Spleen (tissue), 11 donors: ENCODE data around the gene HERC6. TPM values are rescaled to one million over a fixed set of nuclear protein-coding genes. Genes with fewer than 3 reads are reported as not detected.

Experiments used
- DNase-seq: peaks from one replicate; pipeline ENCODE4 v3.0.0-alpha.2; 2020
- H3K27ac ChIP-seq, 8 donors: fragments of 200-600 bp; sonication (generic) in 7 of 8; 1 replicate in 4 of 8; 2 replicates in 4 of 8; pipeline versions ENCODE4 v1.5.0 to v1.8.0; 2016 to 2021; ENCODE audit warnings: inconsistent platforms in 4 of 8, mild to moderate bottlenecking in 4 of 8, moderate library complexity in 1 of 8
- H3K27me3 ChIP-seq, 7 donors: fragments of 200-600 bp; sonication (generic) in 6 of 7; replicated peaks in 1 of 7; 1 replicate in 4 of 7; 2 replicates in 3 of 7; pipeline versions ENCODE4 v1.5.0 to v1.8.0; 2016 to 2021; ENCODE audit warnings: inconsistent platforms in 3 of 7, mild to moderate bottlenecking in 1 of 7
- H3K36me3 ChIP-seq, 6 donors: fragments of 200-600 bp; sonication (generic) in 5 of 6; 1 replicate in 4 of 6; 2 replicates in 2 of 6; pipeline versions ENCODE4 v1.5.0 to v1.8.0; 2016 to 2021; ENCODE audit warnings: inconsistent platforms in 2 of 6
- H3K4me1 ChIP-seq, 6 donors: fragments of 200-600 bp; sonication (generic) in 5 of 6; 1 replicate in 3 of 6; 2 replicates in 3 of 6; pipeline versions ENCODE4 v1.5.0 to v1.8.0; 2016 to 2021; ENCODE audit warnings: inconsistent platforms in 3 of 6
- H3K4me3 ChIP-seq, 8 donors: fragments of 200-600 bp; sonication (generic) in 7 of 8; 1 replicate in 4 of 8; 2 replicates in 4 of 8; pipeline versions ENCODE4 v1.5.0 to v1.8.0; 2016 to 2021; ENCODE audit warnings: inconsistent platforms in 4 of 8, mild to moderate bottlenecking in 4 of 8, moderate library complexity in 2 of 8
- H3K9me3 ChIP-seq, 8 donors: fragments of 200-600 bp; sonication (generic) in 7 of 8; 1 replicate in 4 of 8; 2 replicates in 4 of 8; pipeline versions ENCODE4 v1.5.0 to v1.8.0; 2016 to 2021; ENCODE audit warnings: inconsistent platforms in 4 of 8
- CTCF ChIP-seq, 11 experiments: fragments of 200-600 bp in 7 of 11; fragments of 450-650 bp in 4 of 11; sonication (generic) in 4 of 11; IDR thresholded peaks in 8 of 11; conservative IDR thresholded peaks in 3 of 11; 1 replicate in 7 of 11; 2 replicates in 4 of 11; pipeline versions ENCODE4 v1.4.0 to v1.8.0; 2016 to 2021; ENCODE audit warnings: antibody characterized with exemption in 11 of 11, inconsistent platforms in 4 of 11, mild to moderate bottlenecking in 1 of 11
- POLR2A ChIP-seq, 3 donors: fragments of 450-650 bp; IDR thresholded peaks; one replicate each; pipeline ENCODE4 v1.5.1; 2017; ENCODE audit warnings: antibody characterized with exemption in 3 of 3, mild to moderate bottlenecking in 1 of 3
- POLR2AphosphoS5 ChIP-seq, 3 donors: sonication (generic); formaldehyde crosslinking; IDR thresholded peaks; one replicate each; pipeline ENCODE4 v1.5.1; 2017; ENCODE audit warnings: antibody characterized with exemption in 3 of 3
- WGBS, 5 donors: extraction: QIAGEN DNeasy Blood & Tissue Kit in 3 of 5; methylation state at CpG; one replicate each; pipeline versions ENCODE4 v1.1.5 to v1.1.7; 2013 to 2018; 5-methylcytosine and 5-hydroxymethylcytosine counted together
- intact Hi-C: fragments of 100-400 bp; cut with DNase I; formaldehyde crosslinking; loops from one replicate; pipeline ENCODE4 v1.15.0; 2023; ENCODE audit warnings: low total_unique reads
- polyA plus RNA-seq, 3 donors: library from polyadenylated mRNA; stranded (reverse); fragments of 200-250 nt; gene quantifications; one replicate each; pipeline ENCODE4 v1.2.1, GENCODE V29; 2013
- total RNA-seq, 7 donors: library from RNA; depleted of rRNA in 3 of 7; stranded (reverse); fragments of >200 nt in 3 of 7; fragmentation: NEBNext Ultra II Directional in 4 of 7; extraction: Animal tissue kit (Norgen Biotek cat#: 25700) in 4 of 7; gene quantifications; one replicate each; pipeline versions ENCODE4 v1.1.0 to v1.2.1, GENCODE V29; 2016 to 2021
- donor health status: healthy with polysubstance abuse.
- donor health status: DM: no; HTN: no; CAD: no; lungs with moderate emphysema.
- donor health status: DM: no; HTN: no; CAD: no.
- donor health status: Bipolar disorder and iron deficiency.
- donor health status: healthy.
- donor health status: DM: no; HTN: no; CAD: no.
- donor health status: DM: yes; HTN: yes; CAD: no.

HERC6 gene
- total and polyA plus RNA-seq, 10 donors: 2.8 to 13.6 (median 10.8) TPM

GRCh38 chr4:88465653-88466192 lies 87.1 kb downstream of the HERC6 start:
- 90 to 97% (median 97%) methylated on average over 1 of the region's 1 CpG for WGBS, 5 donors
- Histone ChIP-seq H3K4me1 (no peaks in the 10 kb centered on the region), H3K27me3 (no peaks in the 10 kb centered on the region), H3K36me3 (peaks cover 5 to 83% (median 36%) of the 10 kb centered on the region in 6 donors), H3K4me3 (no peak overlapping the region), H3K27ac (no peak overlapping the region), H3K9me3 (no peaks in the 10 kb centered on the region)
- intact Hi-C loops: no loop called here
- TF ChIP-seq POLR2AphosphoS5 (IDR thresholded peaks at IDR 0.05) (no peak), POLR2A (IDR thresholded peaks at IDR 0.05) (no peak), CTCF (IDR thresholded peaks at IDR 0.05 in 8 of 11, conservative IDR thresholded peaks at IDR 0.05 in 3 of 11) (no peak)
- no peak for DNase-seq

GRCh38 chr4:88467392-88467791 lies 88.7 kb downstream of the HERC6 start:
- peaks cover 5 to 92% (median 36%) of the 10 kb centered on the region in 6 donors for H3K36me3 ChIP-seq
- no peak for DNase-seq
- intact Hi-C loops: no loop called here
- no peak overlapping the region for H3K4me3 ChIP-seq
- H3K27ac ChIP-seq: no peak overlapping the region
- no peaks in the 10 kb centered on the region for H3K27me3 ChIP-seq
- 66 to 80% (median 76%) methylated on average over 2 of the region's 2 CpGs for WGBS, 5 donors
- TF ChIP-seq CTCF (IDR thresholded peaks at IDR 0.05 in 8 of 11, conservative IDR thresholded peaks at IDR 0.05 in 3 of 11): no peak
- TF ChIP-seq POLR2AphosphoS5 (IDR thresholded peaks at IDR 0.05): no peak
- no peak for TF ChIP-seq POLR2A (IDR thresholded peaks at IDR 0.05)
- H3K4me1 ChIP-seq: no peaks in the 10 kb centered on the region
- no peaks in the 10 kb centered on the region for H3K9me3 ChIP-seq

- H3K27ac ChIP-seq: no peak overlapping the region
- no peaks in the 10 kb centered on the region for H3K4me1 ChIP-seq
- DNase-seq: no peak
- H3K9me3 ChIP-seq: no peaks in the 10 kb centered on the region
- intact Hi-C loops: loop anchor here (10.0 kb wide), 1 partner anchor 193 kb away; the partner anchor contains the start of gene PPM1K
- H3K27me3 ChIP-seq: no peaks in the 10 kb centered on the region
- TF ChIP-seq CTCF (IDR thresholded peaks at IDR 0.05 in 8 of 11, conservative IDR thresholded peaks at IDR 0.05 in 3 of 11): no peak
- no peak for TF ChIP-seq POLR2A (IDR thresholded peaks at IDR 0.05)
- no peak for TF ChIP-seq POLR2AphosphoS5 (IDR thresholded peaks at IDR 0.05)
- peaks cover 0 to 69% (median 13%) of the 10 kb centered on the region in 6 donors for H3K36me3 ChIP-seq
- H3K4me3 ChIP-seq: no peak overlapping the region
- 64 to 79% (median 70%) methylated on average over 4 to 5 of the region's 5 CpGs for whole genome bisulfite sequencing, 5 donors
These were observed 98.7 kb downstream of the HERC6 start for GRCh38 chr4:88477229-88477860.

GRCh38 chr4:88478247-88478646 lies 99.6 kb downstream of the HERC6 start:
- H3K36me3 ChIP-seq: peaks cover 0 to 65% (median 8%) of the 10 kb centered on the region in 6 donors
- intact Hi-C loops: loop anchor here (10.0 kb wide), 1 partner anchor 193 kb away; the partner anchor contains the start of gene PPM1K
- H3K9me3 ChIP-seq: no peaks in the 10 kb centered on the region
- H3K4me3 ChIP-seq: no peak overlapping the region
- H3K27ac ChIP-seq: no peak overlapping the region
- no peaks in the 10 kb centered on the region for H3K4me1 ChIP-seq
- no peaks in the 10 kb centered on the region for H3K27me3 ChIP-seq
- DNase-seq: no peak
- WGBS, 5 donors: 89 to 95% (median 89%) methylated on average over 2 of the region's 2 CpGs
- TF ChIP-seq CTCF (IDR thresholded peaks at IDR 0.05 in 8 of 11, conservative IDR thresholded peaks at IDR 0.05 in 3 of 11) (no peak), POLR2A (IDR thresholded peaks at IDR 0.05) (no peak), POLR2AphosphoS5 (IDR thresholded peaks at IDR 0.05) (no peak)
